HepG2 (cell line): ENCODE results near the gene STAP2. TPM values are rescaled to one million over a fixed set of nuclear protein-coding genes. Genes with fewer than 3 reads are reported as not detected.

Experiments
- CEBPG ChIP-seq: IDR thresholded peaks from 2 replicates; pipeline ENCODE4 v1.6.1; 2016
- CHD2 ChIP-seq: IDR thresholded peaks from 2 replicates; pipeline ENCODE4 v1.6.1; 2011; ENCODE audit warnings: low read depth, low read length, improper control_type of control experiment
- GATAD1 ChIP-seq: IDR thresholded peaks from 2 replicates; pipeline ENCODE4 v1.6.1; 2016; ENCODE audit warnings: missing genetic modification reagents, missing compliant biosample characterization
- HNF4A ChIP-seq: sonication (generic); formaldehyde crosslinking; IDR thresholded peaks from 2 replicates; pipeline ENCODE4 v1.4.0; 2020; ENCODE audit warnings: missing genetic modification reagents
- PTBP1 ChIP-seq: fragments of 200-400 bp; formaldehyde crosslinking; IDR thresholded peaks from 2 replicates; pipeline ENCODE4 v1.6.1; 2018; ENCODE audit warnings: low read length, low read depth; ENCODE audit not compliant: poor library complexity, severe bottlenecking
- SALL1 ChIP-seq: sonication (generic); formaldehyde crosslinking; IDR thresholded peaks from 2 replicates; pipeline ENCODE4 v1.8.0; 2022; ENCODE audit warnings: mild to moderate bottlenecking, missing genetic modification reagents
- SRSF4 ChIP-seq: fragments of 200-400 bp; formaldehyde crosslinking; IDR thresholded peaks from one replicate; pipeline ENCODE4 v1.6.1; 2018; ENCODE audit warnings: mild to moderate bottlenecking, low read depth, low read length, moderate library complexity; ENCODE audit not compliant: poor library complexity, severe bottlenecking
- ZFX ChIP-seq: sonication (generic); formaldehyde crosslinking; IDR thresholded peaks from 2 replicates; pipeline ENCODE4 v1.4.0; 2020; ENCODE audit warnings: mild to moderate bottlenecking, low read depth, missing genetic modification reagents, moderate library complexity
- ZMAT3 ChIP-seq: sonication (generic); formaldehyde crosslinking; conservative IDR thresholded peaks from 2 replicates; pipeline ENCODE4 v1.7.0; 2021; ENCODE audit warnings: missing genetic modification reagents
- ZNF160 ChIP-seq: sonication (generic); formaldehyde crosslinking; IDR thresholded peaks from 2 replicates; pipeline ENCODE4 v1.8.0; 2022; ENCODE audit warnings: mild to moderate bottlenecking, inconsistent platforms, missing genetic modification reagents
- ZNF33B ChIP-seq: sonication (generic); formaldehyde crosslinking; IDR thresholded peaks from 2 replicates; pipeline ENCODE4 v1.5.1; 2020; ENCODE audit warnings: mild to moderate bottlenecking, missing genetic modification reagents
- ZNF512B ChIP-seq: sonication (generic); formaldehyde crosslinking; IDR thresholded peaks from 2 replicates; pipeline ENCODE4 v1.5.1; 2020; ENCODE audit warnings: missing genetic modification reagents, mild to moderate bottlenecking, borderline replicate concordance
- ZNF550 ChIP-seq: sonication (generic); formaldehyde crosslinking; IDR thresholded peaks from 2 replicates; pipeline ENCODE4 v1.4.0; 2020; ENCODE audit warnings: mild to moderate bottlenecking, missing genetic modification reagents, borderline replicate concordance
- ZNF781 ChIP-seq: sonication (generic); formaldehyde crosslinking; IDR thresholded peaks from 2 replicates; pipeline ENCODE4 v1.5.1; 2020; ENCODE audit warnings: borderline replicate concordance, mild to moderate bottlenecking, missing genetic modification reagents; ENCODE audit errors: not compliant biosample characterization
- polyA plus RNA-seq, 8 experiments: library from polyadenylated mRNA; depleted of rRNA in 3 of 8; stranded (reverse) in 7 of 8; unstranded in 1 of 8; fragments of >200 nt; fragmentation: Illumina TruSeq in 4 of 8; extraction: Trizol in 4 of 8; gene quantifications; 2 replicates each; pipeline versions ENCODE4 v1.2.1 to v1.2.3, GENCODE V29; 2011 to 2016; ENCODE audit warnings: low read depth in 4 of 8, missing spikeins in 1 of 8, mixed read lengths in 1 of 8; ENCODE audit not compliant: insufficient read depth in 1 of 8
- total RNA-seq, 5 experiments: library from RNA; depleted of rRNA; stranded (reverse); fragments of >200 nt; fragmentation: Illumina TruSeq; extraction: Trizol; gene quantifications; 2 replicates each; pipeline ENCODE4 v1.2.3, GENCODE V29; 2016; ENCODE audit warnings: low read depth in 1 of 5
- TF ChIP-seq, protein P1 (sequence below): sonication (generic); formaldehyde crosslinking; IDR thresholded peaks from 2 replicates; pipeline ENCODE4 v1.4.0; 2020; ENCODE audit warnings: mild to moderate bottlenecking, low read depth, missing genetic modification reagents
- TF ChIP-seq, protein P2 (sequence below): sonication (generic); formaldehyde crosslinking; IDR thresholded peaks from 2 replicates; pipeline ENCODE4 v1.9.0; 2021; ENCODE audit warnings: missing genetic modification reagents, mild to moderate bottlenecking, borderline replicate concordance

STAP2 gene
- total and polyA plus RNA-seq, 2 of the 13 experiments (the other 11 are each of a cell fraction or from before 2014, with no cell fraction given): 39.0 to 43.7 TPM

DNA sequence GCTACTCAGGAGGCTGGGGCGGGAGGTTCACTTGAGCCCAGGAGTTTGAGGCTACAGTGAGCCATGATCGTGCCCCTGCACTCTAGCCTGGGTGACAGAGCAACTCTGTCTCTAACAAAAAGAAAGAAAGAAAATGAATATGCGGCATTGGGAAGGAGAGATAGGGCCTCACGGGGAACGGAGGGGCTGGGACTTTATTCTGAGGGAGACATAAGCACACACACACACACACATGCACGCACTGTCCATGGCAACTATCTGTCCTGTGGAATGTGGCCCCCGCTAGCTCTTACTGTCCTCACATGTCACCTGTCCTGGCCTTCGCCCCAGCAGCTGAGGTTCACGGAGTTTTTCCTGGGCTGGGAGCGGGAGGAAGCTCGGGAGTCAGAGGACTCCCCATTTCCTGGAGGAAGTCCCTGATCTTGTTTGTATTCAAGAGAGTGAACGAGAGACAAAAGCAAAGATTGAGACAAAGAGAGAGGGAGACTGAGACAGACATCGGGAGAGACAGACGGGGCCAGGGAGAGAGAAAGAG is 654 bp downstream of the STAP2 start (continued):
- peak; percentile 48 for TF ChIP-seq ZNF781 (CRISPR knock-in tag)
- TF ChIP-seq CHD2: no peak
- TF ChIP-seq, protein P1, sequence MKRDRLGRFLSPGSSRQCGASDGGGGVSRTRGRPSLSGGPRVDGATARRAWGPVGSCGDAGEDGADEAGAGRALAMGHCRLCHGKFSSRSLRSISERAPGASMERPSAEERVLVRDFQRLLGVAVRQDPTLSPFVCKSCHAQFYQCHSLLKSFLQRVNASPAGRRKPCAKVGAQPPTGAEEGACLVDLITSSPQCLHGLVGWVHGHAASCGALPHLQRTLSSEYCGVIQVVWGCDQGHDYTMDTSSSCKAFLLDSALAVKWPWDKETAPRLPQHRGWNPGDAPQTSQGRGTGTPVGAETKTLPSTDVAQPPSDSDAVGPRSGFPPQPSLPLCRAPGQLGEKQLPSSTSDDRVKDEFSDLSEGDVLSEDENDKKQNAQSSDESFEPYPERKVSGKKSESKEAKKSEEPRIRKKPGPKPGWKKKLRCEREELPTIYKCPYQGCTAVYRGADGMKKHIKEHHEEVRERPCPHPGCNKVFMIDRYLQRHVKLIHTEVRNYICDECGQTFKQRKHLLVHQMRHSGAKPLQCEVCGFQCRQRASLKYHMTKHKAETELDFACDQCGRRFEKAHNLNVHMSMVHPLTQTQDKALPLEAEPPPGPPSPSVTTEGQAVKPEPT (CRISPR knock-in tag): no peak
- TF ChIP-seq GATAD1 (CRISPR knock-in tag): peak; percentile 24; the same call in 1 of the 2 replicates
- no peak for TF ChIP-seq ZMAT3
- TF ChIP-seq PTBP1: no peak
- no peak for TF ChIP-seq ZNF550 (CRISPR knock-in tag)
- 0 out of 2 replicates have a peak, but pooled peaks have one; percentile 5 for TF ChIP-seq CEBPG (CRISPR knock-in tag)
- peak; percentile 52 for TF ChIP-seq SALL1 (CRISPR knock-in tag)
- 0 out of 2 replicates have a peak, but pooled peaks have one; percentile 23 for TF ChIP-seq ZNF160 (CRISPR knock-in tag)
- TF ChIP-seq, protein P2, sequence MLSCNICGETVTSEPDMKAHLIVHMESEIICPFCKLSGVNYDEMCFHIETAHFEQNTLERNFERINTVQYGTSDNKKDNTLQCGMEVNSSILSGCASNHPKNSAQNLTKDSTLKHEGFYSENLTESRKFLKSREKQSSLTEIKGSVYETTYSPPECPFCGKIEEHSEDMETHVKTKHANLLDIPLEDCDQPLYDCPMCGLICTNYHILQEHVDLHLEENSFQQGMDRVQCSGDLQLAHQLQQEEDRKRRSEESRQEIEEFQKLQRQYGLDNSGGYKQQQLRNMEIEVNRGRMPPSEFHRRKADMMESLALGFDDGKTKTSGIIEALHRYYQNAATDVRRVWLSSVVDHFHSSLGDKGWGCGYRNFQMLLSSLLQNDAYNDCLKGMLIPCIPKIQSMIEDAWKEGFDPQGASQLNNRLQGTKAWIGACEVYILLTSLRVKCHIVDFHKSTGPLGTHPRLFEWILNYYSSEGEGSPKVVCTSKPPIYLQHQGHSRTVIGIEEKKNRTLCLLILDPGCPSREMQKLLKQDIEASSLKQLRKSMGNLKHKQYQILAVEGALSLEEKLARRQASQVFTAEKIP (CRISPR knock-in tag): no peak
- TF ChIP-seq ZFX: peak; percentile 55
- TF ChIP-seq SRSF4: no peak
- TF ChIP-seq ZNF33B (CRISPR knock-in tag): no peak
- no peak for TF ChIP-seq ZNF512B (CRISPR knock-in tag)
- TF ChIP-seq HNF4A (CRISPR knock-in tag): peak; percentile 65
